HepG2 (cell line): ENCODE data around the gene ABCC12. TPM values are rescaled to one million over a fixed set of nuclear protein-coding genes. Genes with fewer than 3 reads are reported as not detected.

Source experiments
- ATAC-seq: fragments of 200-7000 bp; cut with Tn5 transposase; 3 replicates; pipeline ENCODE4 v1.9.1; 2020; ENCODE audit warnings: mild to moderate bottlenecking, moderate library complexity
- BruUV-seq: library from RNA; stranded (reverse); fragments of 400-500 nt; replicated peaks from 2 replicates; lab custom pipeline; 2021; lab: Mats Ljungman, UMichigan
- CTCF ChIA-PET: fragments of 300-600 bp; formaldehyde crosslinking; extraction: SDS; loops from one replicate; lab custom pipeline; 2021; ENCODE audit warnings: low total read pairs, inconsistent platforms, low intra/inter-chr PET ratio; lab: Yijun Ruan, JAX
- POLR2A ChIA-PET: fragments of 350-600 bp; sonication (Branson Sonifier 250); formaldehyde crosslinking; loops from one replicate; lab custom pipeline; 2020; ENCODE audit warnings: antibody characterized with exemption, inconsistent platforms; lab: Yijun Ruan, JAX
- DNase-seq: peaks from one replicate; pipeline ENCODE4 v3.0.0-alpha.2; 2015; ENCODE audit warnings: low spot score
- FAIRE-seq: peaks from 3 replicates; lab custom pipeline; 2011; peaks lifted over from hg19 to GRCh38; lab: Jason Lieb, UNC
- H2AFZ ChIP-seq: one replicate; pipeline ENCODE4 v1.6.1; 2011; ENCODE audit warnings: low read length, inconsistent platforms
- H3K27ac ChIP-seq: fragments of 300-600 bp; 3 replicates; pipeline ENCODE4 v1.8.0; 2011; ENCODE audit warnings: mixed run types, mild to moderate bottlenecking, mixed read lengths, low read length, inconsistent platforms; ENCODE audit not compliant: insufficient read depth; ENCODE audit errors: extremely low read length
- H3K27me3 ChIP-seq, 2 experiments: fragments of 200-600 bp in 1 of 2; 2 replicates in 1 of 2; 3 replicates in 1 of 2; pipeline versions ENCODE4 v1.6.0 to v1.8.0; 2011; ENCODE audit warnings: low read length in 2 of 2, mild to moderate bottlenecking in 2 of 2, moderate library complexity in 2 of 2, inconsistent platforms in 1 of 2; ENCODE audit not compliant: insufficient read depth in 2 of 2, control insufficient read depth in 1 of 2
- H3K36me3 ChIP-seq, 2 experiments: fragments of 200-600 bp in 1 of 2; replicated peaks in 1 of 2; 2 replicates in 1 of 2; 3 replicates in 1 of 2; pipeline versions ENCODE4 v1.5.1 to v1.8.0; 2011; ENCODE audit warnings: low read length in 2 of 2, inconsistent platforms in 1 of 2; ENCODE audit not compliant: insufficient read depth in 2 of 2, control insufficient read depth in 1 of 2
- H3K4me1 ChIP-seq: 2 replicates; pipeline ENCODE4 v1.5.1; 2012; ENCODE audit warnings: low read length, inconsistent platforms; ENCODE audit not compliant: insufficient read depth
- H3K4me2 ChIP-seq: 2 replicates; pipeline ENCODE4 v1.6.0; 2011; ENCODE audit warnings: low read depth, low read length, inconsistent platforms
- H3K4me3 ChIP-seq, 3 experiments: fragments of 200-600 bp in 1 of 3; sonication (generic), shearing (Covaris generic) in 1 of 3; replicated peaks in 1 of 3; 2 replicates each; pipeline ENCODE4 v1.5.1; 2011 to 2016; ENCODE audit warnings: low read length in 3 of 3, inconsistent platforms in 2 of 3, low read depth in 2 of 3, mild to moderate bottlenecking in 2 of 3, control low read depth in 1 of 3, mixed read lengths in 1 of 3; ENCODE audit not compliant: insufficient read depth in 1 of 3
- H3K79me2 ChIP-seq: one replicate; pipeline ENCODE4 v1.6.1; 2011; ENCODE audit warnings: low read length, inconsistent platforms; ENCODE audit not compliant: insufficient read depth
- H3K9ac ChIP-seq: 2 replicates; pipeline ENCODE4 v1.6.0; 2011; ENCODE audit warnings: mild to moderate bottlenecking, low read depth, low read length, inconsistent platforms; ENCODE audit not compliant: insufficient read depth
- H3K9me3 ChIP-seq: 2 replicates; pipeline ENCODE4 v1.5.1; 2012; ENCODE audit warnings: mild to moderate bottlenecking, low read length
- H4K20me1 ChIP-seq: 2 replicates; pipeline ENCODE4 v1.6.0; 2011; ENCODE audit warnings: inconsistent platforms, mild to moderate bottlenecking, low read length, moderate library complexity; ENCODE audit not compliant: insufficient read depth
- FOXP1 ChIP-seq, 2 experiments: fragments of 450-650 bp in 1 of 2; IDR thresholded peaks; 2 replicates each; pipeline ENCODE4 v1.6.1; 2017 to 2018; ENCODE audit warnings: antibody characterized with exemption in 1 of 2
- LCORL ChIP-seq, 2 experiments: fragments of 450-650 bp in 1 of 2; sonication (generic) in 1 of 2; formaldehyde crosslinking in 1 of 2; IDR thresholded peaks; 2 replicates each; pipeline versions ENCODE4 v1.5.0 to v1.6.1; 2017 to 2020; ENCODE audit warnings: antibody characterized with exemption in 1 of 2, missing genetic modification reagents in 1 of 2
- MIER2 ChIP-seq: IDR thresholded peaks from 2 replicates; pipeline ENCODE4 v1.6.1; 2016; ENCODE audit warnings: missing biosample characterization, missing genetic modification reagents
- MXD4 ChIP-seq: IDR thresholded peaks from 2 replicates; pipeline ENCODE4 v1.6.1; 2016; ENCODE audit warnings: mild to moderate bottlenecking, missing biosample characterization, missing genetic modification reagents
- NFIB ChIP-seq: sonication (generic); formaldehyde crosslinking; IDR thresholded peaks from 2 replicates; pipeline ENCODE4 v1.9.0; 2021; ENCODE audit warnings: missing genetic modification reagents, mild to moderate bottlenecking, borderline replicate concordance
- NR2F2 ChIP-seq: IDR thresholded peaks from 2 replicates; pipeline ENCODE4 v1.6.1; 2012; ENCODE audit warnings: low read depth, inconsistent platforms, borderline replicate concordance
- PHF8 ChIP-seq: sonication (generic); formaldehyde crosslinking; IDR thresholded peaks from 2 replicates; pipeline ENCODE4 v1.5.0; 2020; ENCODE audit warnings: missing genetic modification reagents
- SALL1 ChIP-seq: sonication (generic); formaldehyde crosslinking; IDR thresholded peaks from 2 replicates; pipeline ENCODE4 v1.8.0; 2022; ENCODE audit warnings: mild to moderate bottlenecking, missing genetic modification reagents
- SIN3A ChIP-seq: IDR thresholded peaks from 2 replicates; pipeline ENCODE4 v1.6.1; 2011; ENCODE audit warnings: low read depth, mild to moderate bottlenecking, control low read depth, low read length, borderline replicate concordance
- STAG1 ChIP-seq: sonication (generic); formaldehyde crosslinking; IDR thresholded peaks from 2 replicates; pipeline ENCODE4 v1.4.0; 2020; ENCODE audit warnings: missing genetic modification reagents
- ZNF329 ChIP-seq: sonication (generic); formaldehyde crosslinking; IDR thresholded peaks from 2 replicates; pipeline ENCODE4 v1.9.0; 2021; ENCODE audit warnings: low read depth, mild to moderate bottlenecking, missing genetic modification reagents
- ZNF350 ChIP-seq: sonication (generic); formaldehyde crosslinking; IDR thresholded peaks from 2 replicates; pipeline ENCODE4 v1.4.0; 2020; ENCODE audit warnings: mild to moderate bottlenecking, low read depth, missing genetic modification reagents, borderline replicate concordance
- ZNF614 ChIP-seq: IDR thresholded peaks from 2 replicates; pipeline ENCODE4 v1.6.1; 2018; ENCODE audit warnings: missing biosample characterization, missing genetic modification reagents, inconsistent platforms, borderline replicate concordance
- WGBS: methylation state at CpG from one replicate; pipeline ENCODE4 v1.1.6; 2017; ENCODE audit warnings: low lambda C conversion rate; 5-methylcytosine and 5-hydroxymethylcytosine counted together
- in situ Hi-C: cut with HindIII; loops from 2 replicates; pipeline ENCODE4 v1.10.0; 2017; ENCODE audit warnings: low pct_unique_long_range_greater_than_20kb; ENCODE audit not compliant: extremely low pct_ligation_motif_present
- intact Hi-C: fragments of 100-400 bp; cut with micrococcal nuclease; formaldehyde crosslinking; loops from one replicate; pipeline ENCODE4 v1.10.0; 2022; ENCODE audit not compliant: unreplicated experiment
- polyA plus RNA-seq, 8 experiments: library from polyadenylated mRNA; depleted of rRNA in 3 of 8; stranded (reverse) in 7 of 8; unstranded in 1 of 8; fragments of >200 nt; fragmentation: Illumina TruSeq in 4 of 8; extraction: Trizol in 4 of 8; gene quantifications; 2 replicates each; pipeline versions ENCODE4 v1.2.1 to v1.2.3, GENCODE V29; 2011 to 2016; ENCODE audit warnings: low read depth in 4 of 8, missing spikeins in 1 of 8, mixed read lengths in 1 of 8; ENCODE audit not compliant: insufficient read depth in 1 of 8
- total RNA-seq, 5 experiments: library from RNA; depleted of rRNA; stranded (reverse); fragments of >200 nt; fragmentation: Illumina TruSeq; extraction: Trizol; gene quantifications; 2 replicates each; pipeline ENCODE4 v1.2.3, GENCODE V29; 2016; ENCODE audit warnings: low read depth in 1 of 5
- TF ChIP-seq, protein P1 (sequence below): fragments of 450-650 bp; IDR thresholded peaks from 2 replicates; pipeline ENCODE4 v1.6.1; 2016
- TF ChIP-seq, protein P2 (sequence below): sonication (generic); formaldehyde crosslinking; IDR thresholded peaks from 2 replicates; pipeline ENCODE4 v1.4.0; 2020; ENCODE audit warnings: missing genetic modification reagents
- TF ChIP-seq, protein P3 (sequence below): sonication (generic); formaldehyde crosslinking; IDR thresholded peaks from 2 replicates; pipeline ENCODE4 v1.5.0; 2020; ENCODE audit warnings: missing genetic modification reagents, mild to moderate bottlenecking, borderline replicate concordance
- TF ChIP-seq, protein P4 (sequence below): IDR thresholded peaks from 2 replicates; pipeline ENCODE4 v1.6.1; 2016; ENCODE audit warnings: missing compliant biosample characterization, missing genetic modification reagents, borderline replicate concordance

ABCC12 gene
- total and polyA plus RNA-seq, 2 of the 13 experiments (the other 11 are each of a cell fraction or from before 2014, with no cell fraction given) = not detected

DNA sequence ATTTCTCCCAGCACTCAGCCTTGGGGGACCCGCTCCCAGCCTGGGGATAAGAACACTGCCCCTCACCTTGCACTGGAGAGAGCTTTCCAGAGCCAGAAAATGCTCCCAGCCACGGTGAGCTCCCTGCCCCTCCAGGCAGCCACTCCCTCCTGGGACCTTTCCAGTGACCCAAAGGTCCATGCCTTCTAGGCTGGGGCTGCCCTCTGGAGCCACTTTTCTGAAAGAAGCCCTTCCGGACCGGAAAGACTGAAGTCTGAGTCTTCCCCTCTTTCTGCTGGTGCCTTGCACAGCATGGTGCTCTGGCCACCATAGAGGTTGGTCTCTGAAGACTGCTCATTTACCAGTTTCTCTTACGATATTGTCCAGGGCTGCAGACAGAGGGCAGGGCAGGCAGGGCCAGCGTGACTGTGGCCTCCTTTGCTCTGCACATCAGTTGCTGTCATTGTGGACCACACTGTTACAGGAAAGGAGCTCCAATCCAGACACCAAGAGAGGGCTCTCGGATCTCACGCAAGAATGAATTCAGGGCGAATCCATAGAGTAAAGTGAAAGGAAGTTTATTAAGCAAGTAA is 7.1 kb upstream of the ABCC12 start:
- ChIA-PET POLR2A (no interaction called here), CTCF (no interaction called here)
- in situ Hi-C loops = loop anchor here (5.0 to 10.0 kb wide), 3 partner anchors 1021 to 1218 kb away; partner anchors contain the start of gene NETO2
- Histone ChIP-seq H3K27me3 (peaks cover 0 to 16% of the 10 kb centered on the region in 2 experiments; a peak in 1 of 5 replicates), H3K4me2 (peak overlapping the region; percentile 50), H3K79me2 (no peaks in the 10 kb centered on the region), H2AFZ (no peak overlapping the region), H4K20me1 (no peaks in the 10 kb centered on the region), H3K4me1 (peaks cover 36% of the 10 kb centered on the region), H3K4me3 (no peak overlapping the region; a peak in 1 of 6 replicates), H3K9ac (no peak overlapping the region), H3K36me3 (no peaks in the 10 kb centered on the region), H3K9me3 (no peaks in the 10 kb centered on the region), H3K27ac (no peak overlapping the region)
- intact Hi-C loops = loop anchor here (1.0 to 2.0 kb wide), 2 partner anchors 46 to 1126 kb away; no protein-coding TSS in a partner anchor
- WGBS = 46% methylated on average over 9 of the region's 9 CpGs
- DNase-seq = no peak
- BruUV-seq = no TSS peak
- FAIRE-seq = no peak
- peak; percentile 59 for ATAC-seq
- TF ChIP-seq SALL1 (CRISPR knock-in tag) (peak; percentile 23; the same call in 1 of the 2 replicates), MXD4 (no peak), PHF8 (CRISPR knock-in tag) (0 out of 2 replicates have a peak, but pooled peaks have one; percentile 20), NR2F2 (no peak), MIER2 (CRISPR knock-in tag) (no peak), FOXP1 (IDR thresholded peaks at IDR 0.05) (no peak), FOXP1 (CRISPR knock-in tag; IDR thresholded peaks at IDR 0.05) (no peak), SIN3A (no peak), ZNF614 (CRISPR knock-in tag) (0 out of 2 replicates have a peak, but pooled peaks have one; percentile 29), ZNF329 (CRISPR knock-in tag) (no peak), NFIB (CRISPR knock-in tag) (no peak), LCORL (IDR thresholded peaks at IDR 0.05) (no peak), LCORL (CRISPR knock-in tag; IDR thresholded peaks at IDR 0.05) (0 out of 2 replicates have a peak, but pooled peaks have one; percentile 28), ZNF350 (peak; percentile 65), STAG1 (0 out of 2 replicates have a peak, but pooled peaks have one; percentile 36)
- TF ChIP-seq, protein P1, sequence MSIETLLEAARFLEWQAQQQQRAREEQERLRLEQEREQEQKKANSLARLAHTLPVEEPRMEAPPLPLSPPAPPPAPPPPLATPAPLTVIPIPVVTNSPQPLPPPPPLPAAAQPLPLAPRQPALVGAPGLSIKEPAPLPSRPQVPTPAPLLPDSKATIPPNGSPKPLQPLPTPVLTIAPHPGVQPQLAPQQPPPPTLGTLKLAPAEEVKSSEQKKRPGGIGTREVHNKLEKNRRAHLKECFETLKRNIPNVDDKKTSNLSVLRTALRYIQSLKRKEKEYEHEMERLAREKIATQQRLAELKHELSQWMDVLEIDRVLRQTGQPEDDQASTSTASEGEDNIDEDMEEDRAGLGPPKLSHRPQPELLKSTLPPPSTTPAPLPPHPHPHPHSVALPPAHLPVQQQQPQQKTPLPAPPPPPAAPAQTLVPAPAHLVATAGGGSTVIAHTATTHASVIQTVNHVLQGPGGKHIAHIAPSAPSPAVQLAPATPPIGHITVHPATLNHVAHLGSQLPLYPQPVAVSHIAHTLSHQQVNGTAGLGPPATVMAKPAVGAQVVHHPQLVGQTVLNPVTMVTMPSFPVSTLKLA = no peak
- TF ChIP-seq, protein P2, sequence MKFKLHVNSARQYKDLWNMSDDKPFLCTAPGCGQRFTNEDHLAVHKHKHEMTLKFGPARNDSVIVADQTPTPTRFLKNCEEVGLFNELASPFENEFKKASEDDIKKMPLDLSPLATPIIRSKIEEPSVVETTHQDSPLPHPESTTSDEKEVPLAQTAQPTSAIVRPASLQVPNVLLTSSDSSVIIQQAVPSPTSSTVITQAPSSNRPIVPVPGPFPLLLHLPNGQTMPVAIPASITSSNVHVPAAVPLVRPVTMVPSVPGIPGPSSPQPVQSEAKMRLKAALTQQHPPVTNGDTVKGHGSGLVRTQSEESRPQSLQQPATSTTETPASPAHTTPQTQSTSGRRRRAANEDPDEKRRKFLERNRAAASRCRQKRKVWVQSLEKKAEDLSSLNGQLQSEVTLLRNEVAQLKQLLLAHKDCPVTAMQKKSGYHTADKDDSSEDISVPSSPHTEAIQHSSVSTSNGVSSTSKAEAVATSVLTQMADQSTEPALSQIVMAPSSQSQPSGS (CRISPR knock-in tag) = no peak; the same call in 1 of the 2 replicates
- TF ChIP-seq, protein P3, sequence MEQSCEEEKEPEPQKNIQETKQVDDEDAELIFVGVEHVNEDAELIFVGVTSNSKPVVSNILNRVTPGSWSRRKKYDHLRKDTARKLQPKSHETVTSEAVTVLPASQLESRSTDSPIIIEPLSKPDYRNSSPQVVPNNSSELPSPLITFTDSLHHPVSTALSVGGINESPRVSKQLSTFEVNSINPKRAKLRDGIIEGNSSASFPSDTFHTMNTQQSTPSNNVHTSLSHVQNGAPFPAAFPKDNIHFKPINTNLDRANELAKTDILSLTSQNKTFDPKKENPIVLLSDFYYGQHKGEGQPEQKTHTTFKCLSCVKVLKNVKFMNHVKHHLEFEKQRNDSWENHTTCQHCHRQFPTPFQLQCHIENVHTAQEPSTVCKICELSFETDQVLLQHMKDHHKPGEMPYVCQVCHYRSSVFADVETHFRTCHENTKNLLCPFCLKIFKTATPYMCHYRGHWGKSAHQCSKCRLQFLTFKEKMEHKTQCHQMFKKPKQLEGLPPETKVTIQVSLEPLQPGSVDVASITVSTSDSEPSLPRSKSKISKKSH (CRISPR knock-in tag) = no peak
- TF ChIP-seq, protein P4, sequence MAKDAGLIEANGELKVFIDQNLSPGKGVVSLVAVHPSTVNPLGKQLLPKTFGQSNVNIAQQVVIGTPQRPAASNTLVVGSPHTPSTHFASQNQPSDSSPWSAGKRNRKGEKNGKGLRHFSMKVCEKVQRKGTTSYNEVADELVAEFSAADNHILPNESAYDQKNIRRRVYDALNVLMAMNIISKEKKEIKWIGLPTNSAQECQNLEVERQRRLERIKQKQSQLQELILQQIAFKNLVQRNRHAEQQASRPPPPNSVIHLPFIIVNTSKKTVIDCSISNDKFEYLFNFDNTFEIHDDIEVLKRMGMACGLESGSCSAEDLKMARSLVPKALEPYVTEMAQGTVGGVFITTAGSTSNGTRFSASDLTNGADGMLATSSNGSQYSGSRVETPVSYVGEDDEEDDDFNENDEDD (CRISPR knock-in tag) = no peak
